Hepatic stellate cell (primary cell): ENCODE measurements around the gene ATP6V1B1.

Experiments used
- DNase-seq: peaks from one replicate; pipeline ENCODE4 v3.0.0; 2011; ENCODE audit warnings: low spot score

ATP6V1B1 gene

DNA sequence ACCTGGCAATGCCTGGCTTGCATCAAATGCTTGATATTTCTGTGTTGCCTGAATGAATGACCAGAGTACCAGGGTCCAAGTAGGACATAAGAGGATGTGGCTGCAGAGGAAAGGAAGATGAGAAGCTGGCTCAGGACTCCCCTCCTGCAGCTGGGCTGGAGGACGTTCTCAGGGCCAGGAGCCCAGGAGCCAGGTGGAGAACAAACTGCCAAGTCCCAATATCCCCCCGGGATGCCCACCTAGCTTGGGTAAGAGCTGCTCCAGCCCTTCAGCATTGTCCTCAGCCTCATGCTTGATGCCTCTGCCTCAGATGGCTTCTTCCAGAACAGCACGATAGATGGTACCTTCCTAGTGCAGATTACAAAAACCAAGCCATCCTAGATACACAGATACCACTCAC is 8.6 kb upstream of the ATP6V1B1 start:
- DNase-seq: no peak

DNA sequence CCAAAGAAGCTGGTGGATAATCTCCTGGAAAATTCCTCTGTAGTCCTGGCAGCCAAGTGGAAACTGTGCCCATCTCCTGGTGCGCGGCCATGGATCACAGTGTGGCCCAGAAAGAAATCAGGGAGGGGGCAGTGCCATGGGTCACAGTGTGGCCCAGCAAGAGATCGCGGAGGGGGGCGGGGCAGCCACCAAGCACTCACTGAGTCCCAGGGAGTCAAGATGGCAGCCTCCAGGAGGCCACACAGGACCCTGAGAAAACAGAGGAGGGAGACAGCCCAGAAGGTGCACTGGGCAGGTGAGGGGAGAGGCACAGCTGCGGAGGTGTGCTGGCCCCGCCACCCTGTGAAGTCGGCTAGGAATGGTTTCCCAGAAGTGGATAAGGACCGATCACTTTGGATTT is 8.1 kb upstream of the ATP6V1B1 start:
- no peak for DNase-seq

DNA sequence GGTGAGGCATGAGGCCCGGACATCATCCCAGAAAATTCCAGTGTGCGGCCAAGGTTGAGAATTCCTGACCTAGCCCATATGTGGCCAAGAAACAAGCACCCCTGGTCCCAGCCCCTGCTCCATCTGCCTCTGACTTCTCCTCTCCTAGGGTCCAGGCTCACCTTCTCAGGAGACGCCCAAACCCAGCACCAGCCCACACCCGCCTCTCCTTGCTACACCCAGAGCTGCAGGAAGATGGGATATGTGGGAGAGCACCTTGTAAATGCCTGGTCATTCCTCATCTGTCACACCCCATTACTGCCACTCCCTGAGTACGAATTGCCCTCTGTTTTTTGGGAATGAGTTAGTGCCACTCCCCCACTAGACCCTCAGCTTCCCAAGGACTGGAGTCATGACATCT is 7.3 kb upstream of the ATP6V1B1 start:
- no peak for DNase-seq

- no peak for DNase-seq
These were observed 5.0 kb upstream of the ATP6V1B1 start for GRCh38 chr2:70930371-70931329.

GRCh38 chr2:70931376-70932000 is 4.2 kb upstream of the ATP6V1B1 start:
- no peak for DNase-seq

GRCh38 chr2:70932631-70933230 is 3.0 kb upstream of the ATP6V1B1 start:
- DNase-seq: no peak

DNA sequence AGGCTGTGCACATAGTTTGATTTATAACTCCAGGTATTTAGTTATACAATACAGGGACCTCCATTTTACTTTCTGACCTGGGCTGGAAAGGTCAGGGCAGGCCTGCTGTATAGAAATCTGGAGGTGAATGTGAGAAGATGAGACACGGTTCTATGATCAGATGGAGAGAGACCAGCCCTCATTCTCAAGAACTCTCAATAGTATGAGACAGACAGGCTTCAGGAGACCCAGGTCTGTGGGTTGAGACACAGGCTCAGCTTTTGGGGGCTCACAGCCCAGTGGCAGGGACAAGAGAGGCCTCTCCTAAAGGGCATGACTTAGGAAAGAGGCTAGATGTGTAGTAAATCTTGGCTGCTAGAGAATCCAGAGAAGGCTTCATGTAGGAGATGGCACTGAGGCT is 719 bp upstream of the ATP6V1B1 start:
- DNase-seq: no peak

DNA sequence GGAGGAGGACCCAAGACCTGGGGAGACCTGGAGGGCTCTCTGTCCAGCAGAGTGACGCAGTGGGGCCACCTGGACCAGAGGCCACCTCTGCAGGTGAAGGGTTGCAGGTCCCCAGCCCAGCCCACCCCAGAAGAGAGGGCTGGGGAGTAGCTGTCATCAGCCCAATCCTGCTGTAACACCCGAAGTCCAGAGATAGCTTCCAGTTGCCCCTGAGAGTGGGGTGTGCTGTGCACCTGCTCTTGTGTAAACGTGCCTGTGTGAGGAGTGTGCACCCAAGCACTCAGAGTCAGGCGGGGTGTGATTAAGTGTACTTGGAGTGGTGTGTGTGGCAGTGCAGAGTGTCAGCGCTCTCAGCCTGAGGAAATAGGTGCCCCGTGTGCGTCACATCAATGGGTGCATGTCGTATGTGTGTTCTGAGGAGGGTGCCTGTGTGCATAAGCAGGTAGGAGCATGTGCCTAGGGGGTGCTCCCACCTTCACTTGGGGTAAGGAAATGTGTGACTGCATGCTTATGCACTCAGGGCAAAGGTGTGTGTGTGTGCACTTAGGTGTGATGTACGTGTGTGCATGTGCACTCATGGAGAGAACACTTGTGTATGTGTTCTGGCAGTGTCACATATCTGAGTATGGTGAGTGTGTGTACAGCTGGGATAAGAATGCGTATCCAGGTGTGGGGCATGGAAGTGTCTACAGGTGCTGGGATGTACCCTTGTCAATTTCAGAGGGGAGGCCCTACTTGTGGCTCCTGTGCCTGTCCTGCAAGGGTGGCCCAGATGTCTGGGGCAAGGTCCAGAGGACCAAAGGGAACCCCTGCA is 672 bp downstream of the ATP6V1B1 start:
- no peak for DNase-seq

- no peak for DNase-seq
These were observed 1.5 kb downstream of the ATP6V1B1 start for GRCh38 chr2:70936979-70937811.

DNA sequence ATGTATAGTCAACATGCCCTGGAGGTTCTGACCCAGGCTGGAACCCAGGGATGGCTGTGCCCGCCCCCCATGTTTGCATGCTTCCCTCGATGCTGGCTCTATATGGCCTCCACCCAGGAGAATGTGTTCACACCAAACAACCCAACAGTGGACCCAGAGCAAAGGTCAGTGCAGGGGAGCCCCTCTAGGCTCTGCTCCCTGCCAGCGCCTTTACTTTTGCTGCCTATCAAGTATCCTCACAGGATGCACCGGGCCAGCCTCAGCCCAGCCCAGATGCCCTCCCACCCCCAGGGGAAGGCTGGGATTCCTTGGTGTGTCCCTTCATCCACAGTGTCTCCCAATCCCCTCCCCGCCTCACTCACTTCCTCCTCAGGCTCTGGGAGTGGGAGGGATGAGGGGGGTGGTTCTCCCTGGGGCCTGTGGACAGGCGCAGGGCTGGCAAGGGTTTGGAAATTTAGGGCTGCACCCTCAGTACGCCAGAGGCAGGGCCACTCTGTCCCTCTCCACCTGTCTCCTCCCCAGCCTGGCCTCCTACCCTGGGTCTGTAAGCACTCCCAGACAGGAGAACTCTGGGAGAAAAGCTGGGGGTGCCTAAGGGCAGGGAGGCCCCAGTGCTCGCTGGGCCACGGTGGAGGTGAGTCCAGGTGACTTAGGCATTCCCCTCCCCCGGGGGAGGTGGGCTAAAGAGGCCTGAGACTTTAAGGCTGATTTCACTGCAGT is 2.3 kb downstream of the ATP6V1B1 start:
- no peak for DNase-seq

DNA sequence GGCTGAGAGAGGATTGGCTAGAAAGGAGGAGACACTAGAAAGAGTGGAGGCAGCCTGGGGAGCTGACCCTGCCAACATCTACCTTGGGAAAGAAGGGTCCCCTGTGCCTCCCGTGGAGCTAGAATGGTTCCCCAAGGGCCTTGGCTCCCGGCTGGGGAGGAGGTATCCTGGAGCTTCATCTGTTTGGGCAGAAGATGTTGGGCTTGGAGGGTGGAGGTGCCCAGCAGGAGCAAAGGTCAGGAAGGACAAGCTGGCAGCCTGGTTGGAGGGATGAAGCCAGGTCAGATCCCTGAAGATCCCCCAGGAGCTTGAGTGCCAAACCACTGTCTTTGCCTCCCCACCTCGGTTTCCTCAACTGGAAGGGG is 2.9 kb downstream of the ATP6V1B1 start:
- DNase-seq: no peak

DNA sequence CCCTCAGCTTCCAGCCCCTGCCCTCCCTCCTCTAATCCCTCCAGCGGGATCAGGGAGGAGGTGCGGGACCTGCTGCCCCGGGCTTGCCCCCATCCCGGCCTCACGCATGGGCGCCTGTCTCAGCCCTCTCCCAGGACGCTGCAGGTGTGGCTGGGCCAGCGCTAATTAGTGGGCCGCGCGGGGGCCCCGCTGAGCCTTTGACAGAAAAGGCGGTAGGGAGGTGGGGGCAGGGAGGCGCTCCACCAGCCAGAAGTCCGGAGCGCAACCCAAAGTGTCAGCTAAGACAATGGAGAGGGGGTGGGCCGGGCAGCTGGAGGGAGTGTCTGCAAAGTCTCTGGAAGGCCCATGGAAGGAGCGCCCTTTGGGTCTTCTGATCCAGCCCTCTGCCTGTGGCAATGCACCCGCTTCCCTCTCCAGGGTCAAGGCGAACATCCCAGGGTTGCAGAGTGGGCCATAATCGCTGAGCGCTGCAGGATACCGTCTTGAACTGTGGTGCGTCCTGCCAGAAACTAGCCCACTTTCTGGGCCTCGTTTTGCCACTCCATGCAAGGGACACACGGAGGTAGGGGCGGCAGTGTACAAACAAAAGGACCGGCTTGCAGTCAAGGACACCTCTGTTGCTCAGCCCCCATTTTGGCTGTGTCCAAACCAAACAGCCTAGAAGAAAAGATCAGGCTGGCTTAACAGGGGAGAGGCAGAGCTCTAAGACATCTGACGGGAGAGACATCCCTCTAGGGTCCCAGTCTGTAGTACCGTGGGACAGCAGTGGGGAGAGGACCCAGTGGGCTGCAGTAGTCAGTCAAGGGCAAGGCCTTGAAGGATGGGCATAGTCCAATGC is 3.5 kb downstream of the ATP6V1B1 start:
- no peak for DNase-seq

DNA sequence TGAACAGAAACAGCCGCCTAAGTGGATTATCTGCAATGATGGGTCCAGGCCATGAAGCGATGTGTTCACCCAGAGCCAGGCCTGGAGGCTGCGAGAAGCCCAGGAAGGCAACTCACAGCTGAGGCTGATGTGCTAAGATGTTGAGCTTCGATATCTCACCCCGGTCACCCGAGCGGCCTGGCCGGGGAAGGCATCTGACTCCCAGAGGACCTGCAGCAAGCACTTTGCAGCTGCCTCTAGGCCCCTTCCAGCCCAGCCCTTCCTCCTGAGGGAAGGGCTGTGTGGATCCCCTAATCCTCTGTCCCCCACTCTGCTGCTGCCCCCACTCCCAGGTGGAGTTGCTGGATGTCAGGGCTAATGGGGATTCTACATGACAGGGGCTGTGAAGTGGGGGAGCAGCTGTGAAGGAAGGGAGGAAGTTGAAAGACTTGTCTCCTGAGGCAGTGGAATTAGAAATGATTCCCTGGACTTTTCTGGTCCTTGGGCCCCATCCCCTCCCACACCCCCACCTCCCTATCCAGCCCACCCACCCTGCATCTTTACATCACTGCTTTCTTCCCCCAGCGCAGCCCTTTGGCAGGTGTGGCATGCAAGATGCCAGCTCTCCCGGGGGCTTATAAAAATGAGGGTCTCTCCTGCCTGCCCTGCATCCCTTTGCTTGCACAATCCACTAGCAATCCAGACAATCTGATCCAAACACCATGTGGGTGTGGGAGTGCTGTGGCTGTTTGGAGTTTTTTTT is 4.3 kb downstream of the ATP6V1B1 start:
- DNase-seq: no peak

GRCh38 chr2:70941186-70941585 is 5.5 kb downstream of the ATP6V1B1 start:
- no peak for DNase-seq

DNA sequence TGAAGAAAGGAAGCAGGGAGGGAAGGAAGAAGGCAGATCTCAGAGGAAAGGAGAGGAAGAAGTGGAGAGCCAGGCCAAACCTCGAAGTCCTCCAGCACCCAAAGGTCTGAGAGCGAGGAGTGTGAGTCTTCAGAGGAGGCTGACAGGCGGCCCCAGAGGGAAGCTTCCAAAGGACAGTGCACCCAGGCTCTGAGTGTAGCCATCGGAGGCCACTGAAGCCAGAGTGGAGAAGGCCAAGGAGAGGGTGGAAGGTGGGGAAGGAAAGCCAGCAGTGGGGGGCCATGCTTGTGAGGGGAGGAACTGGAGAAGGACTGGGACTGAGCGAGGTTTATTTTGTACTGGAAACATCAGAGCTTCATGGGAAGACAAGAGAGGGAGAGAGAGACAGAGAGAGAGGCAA is 6.0 kb downstream of the ATP6V1B1 start:
- DNase-seq: no peak

- DNase-seq: no peak
These were observed 6.9 kb downstream of the ATP6V1B1 start for GRCh38 chr2:70942396-70943204.

DNA sequence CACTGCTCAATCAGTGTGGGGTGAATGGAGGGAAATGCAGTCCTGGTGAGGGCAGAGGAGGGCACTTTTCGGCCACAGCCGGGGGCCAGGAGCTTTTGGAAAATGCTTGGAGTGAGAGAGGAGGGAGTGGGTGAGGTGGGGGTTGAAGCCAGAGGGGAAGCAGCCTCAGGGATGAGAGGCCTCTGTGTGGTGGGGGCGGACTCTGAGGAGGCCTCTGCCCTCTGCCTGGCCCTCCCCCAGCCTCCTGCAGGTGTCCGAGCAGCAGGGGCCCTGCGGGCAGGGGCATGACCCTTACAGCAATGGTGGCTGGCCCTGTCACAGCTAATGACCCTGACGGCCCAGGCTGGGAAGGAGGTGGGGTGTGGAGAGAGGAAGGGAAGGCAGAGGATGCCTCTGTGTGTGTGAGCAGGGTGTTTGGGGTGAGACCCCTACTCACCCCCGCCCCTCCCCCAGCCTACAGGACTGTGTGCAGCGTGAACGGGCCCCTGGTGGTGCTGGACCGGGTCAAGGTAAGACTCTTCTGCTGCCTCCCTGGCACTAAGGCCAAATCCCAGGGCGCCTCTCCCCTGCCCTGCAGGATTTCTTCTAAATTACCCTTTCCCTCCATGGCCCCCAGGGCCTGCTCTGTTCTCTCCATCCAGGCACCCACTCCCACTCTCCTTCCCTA is 7.6 kb downstream of the ATP6V1B1 start:
- DNase-seq: no peak
